OCI-LY3 (cell line): ENCODE measurements around the gene ZBTB42.

Experiments used
- H2AFZ ChIP-seq: fragments of 200-600, 300-600 bp; shearing (Covaris generic); 2 replicates; pipeline ENCODE4 v1.6.0; 2014; ENCODE audit warnings: antibody characterized with exemption, low read depth, low read length
- H3K27ac ChIP-seq: fragments of 200-600, 300-600 bp; sonication (generic); 2 replicates; pipeline ENCODE4 v1.5.1; 2014; ENCODE audit warnings: mild to moderate bottlenecking, low read length, moderate library complexity, mixed read lengths
- H3K27me3 ChIP-seq: fragments of 200-600, 300-600 bp; sonication (generic); 2 replicates; pipeline ENCODE4 v1.6.1; 2014; ENCODE audit warnings: low read depth, low read length, mixed read lengths
- H3K36me3 ChIP-seq: fragments of 200-600, 300-600 bp; sonication (generic); replicated peaks from 2 replicates; pipeline ENCODE3; 2014; ENCODE audit warnings: low read depth, low read length, mixed read lengths
- H3K4me1 ChIP-seq: fragments of 300-600, 200-600 bp; sonication (generic); 2 replicates; pipeline ENCODE4 v1.6.1; 2014; ENCODE audit warnings: low read length, mixed read lengths
- H3K4me2 ChIP-seq: fragments of 200-600, 300-600 bp; sonication (generic); 2 replicates; pipeline ENCODE4 v1.6.1; 2014; ENCODE audit warnings: low read length, mixed read lengths
- H3K4me3 ChIP-seq: fragments of 300-600, 200-600 bp; sonication (generic); 2 replicates; pipeline ENCODE4 v1.5.1; 2014; ENCODE audit warnings: antibody characterized with exemption, mild to moderate bottlenecking, low read length, moderate library complexity
- H3K79me2 ChIP-seq: fragments of 300-600, 200-600 bp; shearing (Covaris generic); 2 replicates; pipeline ENCODE4 v1.6.1; 2014; ENCODE audit warnings: mild to moderate bottlenecking, low read length, mixed read lengths
- H3K9ac ChIP-seq: fragments of 300-600, 200-600 bp; shearing (Covaris generic); 2 replicates; pipeline ENCODE4 v1.6.0; 2014; ENCODE audit warnings: mild to moderate bottlenecking, low read length, moderate library complexity
- H3K9me3 ChIP-seq: fragments of 200-600, 300-600 bp; shearing (Covaris generic); 2 replicates; pipeline ENCODE4 v1.6.1; 2014; ENCODE audit warnings: low read length, mixed read lengths; ENCODE audit not compliant: insufficient read depth
- H4K20me1 ChIP-seq: fragments of 200-600, 300-600 bp; sonication (generic); 2 replicates; pipeline ENCODE4 v1.6.1; 2016; ENCODE audit warnings: low read length, mixed read lengths; ENCODE audit not compliant: insufficient read depth
- CTCF ChIP-seq: fragments of 200-600, 300-600 bp; sonication (generic); IDR thresholded peaks from 2 replicates; pipeline ENCODE4 v1.5.1; 2014; ENCODE audit warnings: antibody characterized with exemption, low read length, low read depth
- EZH2phosphoT487 ChIP-seq: fragments of 200-600 bp; shearing (Covaris generic); IDR thresholded peaks from 2 replicates; pipeline ENCODE4 v1.6.1; 2018; ENCODE audit warnings: antibody characterized with exemption, mixed run types, low read depth

Gene ZBTB42

GRCh38 chr14:104821229-104821945 is 20.5 kb downstream of the ZBTB42 start:
- Histone ChIP-seq H2AFZ (no peak overlapping the region), H3K79me2 (peaks cover 12% of the 10 kb centered on the region), H3K4me3 (no peak overlapping the region), H3K27ac (no peak overlapping the region), H3K4me1 (peaks cover 6% of the 10 kb centered on the region), H3K9me3 (peaks cover 6% of the 10 kb centered on the region; the same call in 1 of the 2 replicates), H3K4me2 (no peak overlapping the region), H3K27me3 (no peaks in the 10 kb centered on the region), H4K20me1 (no peaks in the 10 kb centered on the region), H3K9ac (no peak overlapping the region), H3K36me3 (peaks cover 13% of the 10 kb centered on the region)
- TF ChIP-seq CTCF (no peak), EZH2phosphoT487 (no peak)

- Histone ChIP-seq H3K9ac (no peak overlapping the region), H3K36me3 (peaks cover 13% of the 10 kb centered on the region), H2AFZ (no peak overlapping the region), H3K4me1 (peaks cover 3% of the 10 kb centered on the region), H3K27me3 (no peaks in the 10 kb centered on the region), H3K9me3 (peaks cover 6% of the 10 kb centered on the region; the same call in 1 of the 2 replicates), H3K79me2 (peaks cover 5% of the 10 kb centered on the region), H3K4me2 (no peak overlapping the region), H3K4me3 (no peak overlapping the region), H4K20me1 (no peaks in the 10 kb centered on the region), H3K27ac (no peak overlapping the region)
- TF ChIP-seq EZH2phosphoT487 (no peak), CTCF (no peak)
Measured at GRCh38 chr14:104821971-104822608, 21.2 kb downstream of the ZBTB42 start.

GRCh38 chr14:104822821-104823615 is 22.1 kb downstream of the ZBTB42 start:
- Histone ChIP-seq H3K9ac (no peak overlapping the region), H3K79me2 (no peaks in the 10 kb centered on the region), H3K4me1 (no peaks in the 10 kb centered on the region), H3K36me3 (peaks cover 6% of the 10 kb centered on the region), H3K27me3 (no peaks in the 10 kb centered on the region), H3K27ac (no peak overlapping the region), H4K20me1 (no peaks in the 10 kb centered on the region), H3K9me3 (peaks cover 4% of the 10 kb centered on the region; the same call in 1 of the 2 replicates), H3K4me2 (no peak overlapping the region), H3K4me3 (no peak overlapping the region), H2AFZ (no peak overlapping the region)
- TF ChIP-seq CTCF, result no peak
- TF ChIP-seq EZH2phosphoT487, result no peak

- Histone ChIP-seq H3K4me3 (no peak overlapping the region), H3K4me2 (no peak overlapping the region), H3K27me3 (no peaks in the 10 kb centered on the region), H3K4me1 (no peaks in the 10 kb centered on the region), H3K79me2 (no peaks in the 10 kb centered on the region), H3K9me3 (no peaks in the 10 kb centered on the region), H3K27ac (no peak overlapping the region), H3K9ac (no peak overlapping the region), H2AFZ (no peak overlapping the region), H4K20me1 (no peaks in the 10 kb centered on the region), H3K36me3 (no peaks in the 10 kb centered on the region)
- no peak for TF ChIP-seq EZH2phosphoT487
Measured at GRCh38 chr14:104824353-104824997, 23.6 kb downstream of the ZBTB42 start.
